AG04449 (cell line): ENCODE measurements around the gene LEKR1.

ENCODE experiments used
- CTCF ChIA-PET: fragments of 350-600 bp; formaldehyde crosslinking; extraction: SDS; loops from one replicate; lab custom pipeline; 2021; ENCODE audit warnings: antibody characterized with exemption; lab: Yijun Ruan, JAX
- POLR2A ChIA-PET: fragments of 400-600, 350-600 bp; formaldehyde crosslinking; extraction: SDS; loops from one replicate; lab custom pipeline; 2020; ENCODE audit warnings: antibody characterized with exemption, inconsistent platforms; lab: Yijun Ruan, JAX
- DNase-seq: peaks from one replicate; pipeline ENCODE4 v3.0.0-alpha.2; 2010; ENCODE audit warnings: low read depth, low spot score
- H3K4me3 ChIP-seq: 2 replicates; pipeline ENCODE4 v1.5.1; 2011; ENCODE audit warnings: low read depth, mild to moderate bottlenecking, control low read depth, low read length
- TF ChIP-seq, protein P1 (sequence below): IDR thresholded peaks from one replicate; pipeline ENCODE4 v1.5.1; 2011; ENCODE audit warnings: mild to moderate bottlenecking, moderate library complexity, low read length, control low read depth, inconsistent platforms; ENCODE audit not compliant: insufficient read depth; ENCODE audit errors: missing control alignments

LEKR1 gene

DNA sequence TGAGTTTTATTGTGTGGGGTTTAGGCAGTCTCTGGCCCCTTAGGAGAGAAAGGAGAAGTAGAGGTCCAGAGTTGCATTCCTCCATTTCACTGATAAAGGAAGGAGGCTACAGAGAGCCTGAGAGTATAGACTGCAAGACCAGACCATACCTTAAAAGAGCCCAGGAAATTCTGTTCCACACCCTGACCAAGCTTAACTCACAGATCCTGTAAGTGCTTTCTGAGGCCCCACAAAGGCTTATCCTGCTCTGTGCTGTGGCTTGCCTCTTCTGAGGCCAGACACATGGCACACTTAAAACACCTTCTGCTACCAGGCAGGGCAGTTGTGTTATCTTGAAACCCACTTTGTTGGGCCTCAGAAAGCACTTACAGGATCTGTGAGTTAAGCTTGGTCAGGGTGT is 39.2 kb upstream of the LEKR1 start:
- no peak overlapping the region for H3K4me3 ChIP-seq
- TF ChIP-seq, protein P1, sequence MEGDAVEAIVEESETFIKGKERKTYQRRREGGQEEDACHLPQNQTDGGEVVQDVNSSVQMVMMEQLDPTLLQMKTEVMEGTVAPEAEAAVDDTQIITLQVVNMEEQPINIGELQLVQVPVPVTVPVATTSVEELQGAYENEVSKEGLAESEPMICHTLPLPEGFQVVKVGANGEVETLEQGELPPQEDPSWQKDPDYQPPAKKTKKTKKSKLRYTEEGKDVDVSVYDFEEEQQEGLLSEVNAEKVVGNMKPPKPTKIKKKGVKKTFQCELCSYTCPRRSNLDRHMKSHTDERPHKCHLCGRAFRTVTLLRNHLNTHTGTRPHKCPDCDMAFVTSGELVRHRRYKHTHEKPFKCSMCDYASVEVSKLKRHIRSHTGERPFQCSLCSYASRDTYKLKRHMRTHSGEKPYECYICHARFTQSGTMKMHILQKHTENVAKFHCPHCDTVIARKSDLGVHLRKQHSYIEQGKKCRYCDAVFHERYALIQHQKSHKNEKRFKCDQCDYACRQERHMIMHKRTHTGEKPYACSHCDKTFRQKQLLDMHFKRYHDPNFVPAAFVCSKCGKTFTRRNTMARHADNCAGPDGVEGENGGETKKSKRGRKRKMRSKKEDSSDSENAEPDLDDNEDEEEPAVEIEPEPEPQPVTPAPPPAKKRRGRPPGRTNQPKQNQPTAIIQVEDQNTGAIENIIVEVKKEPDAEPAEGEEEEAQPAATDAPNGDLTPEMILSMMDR, result no peak
- DNase-seq, result no peak
- ChIA-PET POLR2A (interaction anchor here (0.7 kb wide), 1 partner anchor 113 kb away, joined by 3 read pairs; the partner anchor contains the start of gene TIPARP), CTCF (interaction anchor here (0.7 kb wide), 1 partner anchor 36 kb away, joined by 3 read pairs; no protein-coding TSS in a partner anchor)

DNA sequence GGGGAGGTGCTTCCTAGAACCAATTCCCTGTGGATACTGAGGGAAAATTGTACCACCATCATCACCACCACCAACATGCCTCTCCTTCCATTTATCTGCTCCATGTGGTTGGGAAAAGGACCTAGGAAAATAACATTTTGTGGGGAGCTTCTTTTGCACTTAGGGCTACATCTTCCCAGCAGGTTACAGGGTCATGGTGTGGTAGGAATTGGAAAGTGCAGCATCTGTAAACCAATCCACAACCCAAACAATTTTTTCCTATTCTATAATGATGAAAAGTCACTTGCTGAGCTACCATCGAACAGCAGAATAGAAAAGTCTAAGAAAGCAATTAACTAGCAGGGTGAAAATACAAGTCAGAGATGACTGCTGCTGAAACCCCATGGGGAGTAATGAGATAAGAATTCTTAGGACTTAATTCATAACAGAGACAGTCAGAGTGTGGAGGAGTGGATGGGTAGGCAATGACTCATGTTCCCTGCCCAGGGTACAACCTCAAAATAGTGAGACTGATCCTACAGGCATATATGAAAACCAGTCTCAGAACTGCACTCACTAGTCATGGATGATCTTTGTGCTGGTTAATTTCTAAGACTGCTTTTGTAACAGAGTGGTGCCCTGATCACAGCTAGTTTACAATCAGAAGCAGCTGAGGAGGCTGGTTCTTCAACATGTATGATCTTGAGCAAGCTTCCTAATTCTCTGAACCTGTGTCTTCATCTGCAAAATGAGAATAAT is 38.1 kb upstream of the LEKR1 start:
- TF ChIP-seq, protein P1, result no peak
- H3K4me3 ChIP-seq, result no peak overlapping the region
- ChIA-PET CTCF (interaction anchor here (0.7 to 1.8 kb wide), 2 partner anchors 7 to 293 kb away, joined by 4 to 5 read pairs; no protein-coding TSS in a partner anchor), POLR2A (interaction anchor here (0.8 to 1.1 kb wide), 3 partner anchors 26 to 58 kb away, joined by 3 to 7 read pairs (median 3); no protein-coding TSS in a partner anchor)
- peak; percentile 91 for DNase-seq

DNA sequence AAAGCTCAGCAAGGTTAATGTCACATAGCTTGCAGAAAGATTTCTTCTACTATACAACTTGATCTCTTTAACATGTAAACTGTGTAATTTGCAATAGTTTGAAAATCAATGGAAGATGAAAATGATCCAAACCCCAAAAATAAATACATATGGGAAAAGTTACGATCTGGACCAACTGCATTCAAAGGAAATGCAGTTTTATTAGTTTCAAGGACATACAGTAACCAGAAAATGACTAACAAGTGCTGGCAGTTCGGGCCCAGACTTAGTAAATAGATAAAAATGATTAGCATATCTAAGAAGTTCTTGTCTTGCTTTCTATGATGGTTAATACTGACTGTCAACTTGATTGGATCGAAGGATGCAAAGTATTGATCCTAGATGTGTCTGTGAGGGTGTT is 37.3 kb upstream of the LEKR1 start:
- DNase-seq, result no peak
- CTCF ChIA-PET, result interaction anchor here (1.7 to 1.8 kb wide), 2 partner anchors 8 to 294 kb away, joined by 4 to 5 read pairs; no protein-coding TSS in a partner anchor

DNA sequence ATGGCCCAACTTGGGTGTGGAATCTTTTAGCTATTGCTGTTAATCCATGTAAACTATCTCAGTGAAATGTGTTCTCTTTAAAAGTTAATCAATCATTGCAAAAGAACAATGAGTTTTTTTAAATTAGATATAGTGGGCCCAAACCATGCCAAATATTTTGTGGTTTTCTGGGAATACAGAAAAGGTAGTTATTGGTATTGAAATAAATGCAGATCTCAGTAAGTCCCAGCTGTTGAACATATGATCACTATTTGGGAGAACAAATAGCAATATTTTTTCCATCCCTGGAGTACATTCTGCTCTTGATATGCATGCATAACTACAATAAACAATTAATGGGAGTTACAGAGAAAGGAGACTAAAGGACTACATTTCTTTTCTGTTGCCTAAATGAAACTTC is 36.0 kb upstream of the LEKR1 start:
- TF ChIP-seq, protein P1, result no peak
- POLR2A ChIA-PET, result no interaction called here
- CTCF ChIA-PET, result interaction anchor here (1.7 to 1.8 kb wide), 2 partner anchors 10 to 292 kb away, joined by 4 to 5 read pairs; no protein-coding TSS in a partner anchor
- DNase-seq, result no peak
- H3K4me3 ChIP-seq, result no peak overlapping the region

More for the DNA sequence above, 37.3 kb upstream of the LEKR1 start:
- TF ChIP-seq, protein P1, result no peak
- no peak overlapping the region for H3K4me3 ChIP-seq
- POLR2A ChIA-PET, result interaction anchor here (0.9 kb wide), 1 partner anchor 59 kb away, joined by 3 read pairs; no protein-coding TSS in a partner anchor

DNA sequence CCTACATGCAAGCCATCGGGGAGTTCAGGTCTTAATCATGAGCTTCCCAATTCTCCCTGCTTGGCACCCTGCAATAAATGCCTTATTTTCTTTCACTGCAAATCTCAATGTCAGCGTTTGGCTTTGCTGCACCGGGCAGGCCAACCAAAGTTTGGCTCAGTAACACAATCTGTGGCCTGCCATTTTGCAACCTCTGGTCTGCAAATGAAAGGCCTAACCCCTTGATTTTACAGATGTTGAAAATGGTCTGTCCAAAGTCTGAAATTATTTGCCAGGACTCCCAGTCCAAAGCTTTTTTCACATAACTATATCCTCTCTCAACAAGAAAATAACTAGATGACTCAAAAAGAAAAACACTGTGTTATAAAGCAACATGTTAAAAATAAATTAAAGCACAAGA is 34.0 kb upstream of the LEKR1 start:
- CTCF ChIA-PET, result interaction anchor here (0.7 to 1.5 kb wide), 2 partner anchors 15 to 30 kb away, joined by 3 to 5 read pairs; no protein-coding TSS in a partner anchor
- no peak overlapping the region for H3K4me3 ChIP-seq
- TF ChIP-seq, protein P1, result no peak
- POLR2A ChIA-PET, result no interaction called here
- DNase-seq, result no peak

DNA sequence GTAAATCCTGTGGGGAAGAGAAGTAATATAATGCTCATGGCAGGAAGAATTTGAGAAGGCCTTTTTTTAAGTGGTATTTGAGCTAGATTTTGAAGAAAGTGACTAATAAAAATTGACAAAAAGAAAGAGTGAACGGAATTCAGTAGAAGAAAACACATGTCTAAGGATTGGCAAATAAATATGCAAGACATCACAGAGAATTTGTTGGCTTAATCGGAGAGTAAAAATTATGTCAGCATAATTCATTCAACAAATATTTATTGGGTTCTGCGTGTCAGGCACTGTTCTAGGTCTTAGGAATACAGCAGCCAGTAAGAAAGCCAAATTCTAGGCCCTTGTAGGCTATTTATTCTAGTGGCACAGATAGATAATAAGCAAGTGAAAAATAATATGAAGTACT is 33.6 kb upstream of the LEKR1 start:
- H3K4me3 ChIP-seq, result no peak overlapping the region
- TF ChIP-seq, protein P1, result no peak
- ChIA-PET CTCF (interaction anchor here (1.5 kb wide), 1 partner anchor 15 kb away, joined by 5 read pairs; no protein-coding TSS in a partner anchor), POLR2A (no interaction called here)
- DNase-seq, result no peak
